Epithelial cell of proximal tubule (primary cell): ENCODE data around the gene ASPDH. TPM values are rescaled to one million over a fixed set of nuclear protein-coding genes. Genes with fewer than 3 reads are reported as not detected.

Experiments
- DNase-seq: peaks from one replicate; pipeline ENCODE4 v3.0.0-alpha.2; 2011; ENCODE audit warnings: low read depth
- H3K4me3 ChIP-seq: 2 replicates; pipeline ENCODE4 v1.5.1; 2011; ENCODE audit warnings: low read depth, mild to moderate bottlenecking, low read length
- total RNA-seq: library from RNA; depleted of rRNA; stranded (reverse); fragments of >200 nt; gene quantifications from 2 replicates; pipeline ENCODE4 v1.2.3, GENCODE V29; 2015
- TF ChIP-seq, protein P1 (sequence below): conservative IDR thresholded peaks from 2 replicates; pipeline ENCODE4 v1.5.1; 2012; ENCODE audit warnings: low read depth, mild to moderate bottlenecking, low read length

The ASPDH gene
- total RNA-seq, 1 donor from 2014 or later, result not detected

DNA sequence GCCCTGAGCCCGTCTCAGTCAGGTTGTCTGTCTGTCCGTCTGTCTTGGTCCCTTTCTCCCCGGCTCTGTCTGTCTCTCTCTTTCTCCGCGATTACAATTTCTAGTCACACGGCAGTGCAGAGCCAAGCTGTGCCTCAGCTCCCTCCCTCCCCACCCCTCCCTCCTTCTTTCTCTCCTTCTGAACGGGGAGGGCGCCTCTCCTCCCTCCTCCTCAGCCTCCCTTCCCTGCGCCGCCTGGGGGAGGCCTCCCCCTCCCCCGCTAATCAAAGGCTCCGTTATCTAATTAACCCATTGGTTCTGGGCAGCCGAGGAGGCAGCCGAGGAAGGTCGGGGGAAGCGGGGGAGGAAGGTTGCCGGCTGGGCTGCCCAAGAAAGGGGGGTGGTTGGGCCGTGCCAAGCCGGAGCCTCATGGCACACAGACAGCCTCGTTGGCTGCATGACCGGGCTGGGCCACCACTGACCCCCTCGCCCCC lies 38.0 kb upstream of the ASPDH start:
- no peak overlapping the region for H3K4me3 ChIP-seq
- no peak for DNase-seq
- TF ChIP-seq, protein P1, sequence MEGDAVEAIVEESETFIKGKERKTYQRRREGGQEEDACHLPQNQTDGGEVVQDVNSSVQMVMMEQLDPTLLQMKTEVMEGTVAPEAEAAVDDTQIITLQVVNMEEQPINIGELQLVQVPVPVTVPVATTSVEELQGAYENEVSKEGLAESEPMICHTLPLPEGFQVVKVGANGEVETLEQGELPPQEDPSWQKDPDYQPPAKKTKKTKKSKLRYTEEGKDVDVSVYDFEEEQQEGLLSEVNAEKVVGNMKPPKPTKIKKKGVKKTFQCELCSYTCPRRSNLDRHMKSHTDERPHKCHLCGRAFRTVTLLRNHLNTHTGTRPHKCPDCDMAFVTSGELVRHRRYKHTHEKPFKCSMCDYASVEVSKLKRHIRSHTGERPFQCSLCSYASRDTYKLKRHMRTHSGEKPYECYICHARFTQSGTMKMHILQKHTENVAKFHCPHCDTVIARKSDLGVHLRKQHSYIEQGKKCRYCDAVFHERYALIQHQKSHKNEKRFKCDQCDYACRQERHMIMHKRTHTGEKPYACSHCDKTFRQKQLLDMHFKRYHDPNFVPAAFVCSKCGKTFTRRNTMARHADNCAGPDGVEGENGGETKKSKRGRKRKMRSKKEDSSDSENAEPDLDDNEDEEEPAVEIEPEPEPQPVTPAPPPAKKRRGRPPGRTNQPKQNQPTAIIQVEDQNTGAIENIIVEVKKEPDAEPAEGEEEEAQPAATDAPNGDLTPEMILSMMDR, result no peak

DNA sequence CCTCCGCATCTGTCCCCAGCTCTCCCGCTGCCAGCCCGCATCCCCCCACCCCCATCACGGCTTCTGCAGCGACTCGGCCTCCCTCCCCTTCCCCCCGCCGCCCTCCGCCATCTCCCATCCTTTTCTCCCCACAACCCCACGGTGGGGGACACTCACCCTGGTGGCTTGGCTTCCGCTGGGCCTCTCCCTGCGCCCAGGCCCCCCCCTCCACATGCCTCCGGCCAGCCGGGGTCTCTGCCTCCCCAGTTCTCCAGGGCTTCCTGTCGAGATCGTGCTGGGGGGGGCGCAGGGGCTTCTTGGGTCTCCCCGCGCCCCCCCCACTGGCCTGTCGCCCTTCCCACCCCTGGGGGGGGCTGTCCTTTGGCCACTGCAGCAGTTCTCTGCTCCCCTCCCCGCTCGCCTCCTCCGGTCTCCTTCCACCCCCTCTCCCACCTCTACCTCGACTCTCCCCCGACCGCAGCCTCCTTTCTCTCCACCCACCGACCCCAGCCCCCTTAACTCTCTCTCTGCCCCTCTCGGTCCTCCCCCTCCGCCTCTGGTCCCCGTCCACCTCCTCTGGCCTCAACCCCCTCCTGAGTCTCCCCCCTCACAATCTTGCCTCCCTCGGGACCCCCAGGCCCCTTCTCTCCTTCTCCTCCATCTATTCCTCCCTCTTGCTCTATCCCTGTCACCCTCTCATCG lies 37.5 kb upstream of the ASPDH start:
- no peak for DNase-seq
- no peak overlapping the region for H3K4me3 ChIP-seq
- TF ChIP-seq, protein P1, result no peak

DNA sequence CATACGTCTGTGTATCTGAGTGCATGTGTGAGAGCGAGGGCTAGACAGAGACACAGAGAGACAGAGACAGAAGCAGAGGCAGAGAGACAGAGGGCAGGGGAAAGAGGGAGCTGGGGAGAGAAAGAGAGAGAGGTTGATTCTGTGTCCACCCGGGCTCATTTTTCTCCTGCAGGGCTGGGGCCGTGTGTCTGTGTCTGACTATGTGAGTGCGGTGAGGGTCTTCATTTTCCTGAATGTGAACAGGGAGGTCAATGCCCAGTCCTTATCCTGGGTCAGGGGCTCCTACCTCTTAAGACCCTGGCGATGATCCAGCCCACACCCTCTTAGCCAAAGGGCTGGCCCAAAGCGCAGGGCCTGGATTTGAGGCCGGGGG lies 36.9 kb upstream of the ASPDH start:
- TF ChIP-seq, protein P1, result no peak
- H3K4me3 ChIP-seq, result no peak overlapping the region
- no peak for DNase-seq

DNA sequence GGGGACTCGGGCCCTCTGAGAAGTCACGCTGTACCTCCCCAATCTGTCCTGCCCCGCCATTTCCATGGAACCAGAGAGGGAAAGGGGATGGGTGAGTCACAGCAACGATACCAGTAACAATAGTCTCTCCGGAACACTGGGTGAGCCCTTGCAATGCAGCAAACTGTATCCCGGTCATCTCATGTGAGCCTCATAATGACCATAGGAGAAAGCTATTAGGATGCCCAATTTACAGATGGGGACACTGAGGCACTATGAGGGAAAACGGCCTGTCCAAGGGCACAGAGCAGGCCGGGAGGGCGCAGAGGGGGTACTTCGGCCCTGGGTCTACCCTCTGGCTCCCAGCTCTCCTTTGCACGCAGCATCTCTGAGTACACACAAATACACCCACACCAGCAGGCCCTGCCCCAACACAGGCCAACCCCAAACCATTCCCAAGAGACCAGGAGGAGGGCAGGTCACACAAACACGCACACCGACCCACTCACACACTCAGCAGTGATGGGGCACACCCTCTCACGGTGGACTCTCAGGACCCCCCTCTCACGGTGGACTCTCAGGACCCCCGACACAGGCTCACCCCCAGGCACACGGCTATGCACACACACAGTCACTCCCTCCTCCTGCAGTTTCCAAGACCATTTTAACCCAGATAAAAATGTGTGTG lies 36.3 kb upstream of the ASPDH start:
- TF ChIP-seq, protein P1, result no peak
- no peak overlapping the region for H3K4me3 ChIP-seq
- DNase-seq, result no peak

DNA sequence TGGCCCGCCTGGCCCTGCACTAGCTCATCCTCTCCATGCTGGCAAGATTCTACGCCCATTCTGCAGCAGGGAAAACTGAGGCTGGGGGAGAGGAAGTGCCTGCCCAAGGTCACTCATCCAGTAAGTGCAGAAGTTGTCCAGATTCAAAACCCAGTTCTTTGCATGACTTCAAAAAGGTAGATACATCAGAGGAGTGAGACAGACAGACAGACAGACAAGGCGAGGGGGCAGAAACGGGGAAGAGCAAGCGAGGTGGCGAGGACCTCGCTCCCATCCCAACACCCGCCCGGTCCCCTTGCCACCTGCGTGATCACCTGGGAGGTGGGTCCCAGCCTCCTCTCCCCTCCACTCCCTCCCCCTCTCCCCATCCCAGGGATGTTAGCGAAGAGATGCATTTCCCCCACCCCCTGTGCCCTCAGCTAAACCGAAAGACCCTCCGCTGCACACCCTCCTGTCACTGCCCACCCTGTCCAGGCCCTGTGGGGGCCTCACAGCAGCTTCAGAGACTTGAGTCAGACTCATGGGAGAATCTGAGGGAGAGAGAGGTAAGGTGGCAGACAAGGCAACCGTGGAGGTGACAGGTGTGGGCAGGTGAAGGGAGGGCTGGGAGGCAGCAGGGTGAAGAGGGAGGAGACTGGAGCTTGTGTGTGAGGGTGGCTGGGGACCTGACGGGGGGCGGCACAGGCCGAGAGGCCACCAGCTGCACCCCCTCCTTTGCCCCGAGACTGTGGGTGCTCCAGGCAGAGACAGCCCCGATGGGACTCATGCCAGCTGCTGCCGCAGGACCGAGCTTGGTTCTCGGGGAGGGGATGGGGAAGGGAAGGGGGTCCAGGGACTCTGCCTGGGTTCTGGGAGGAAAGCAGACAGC lies 35.6 kb upstream of the ASPDH start:
- H3K4me3 ChIP-seq, result no peak overlapping the region
- DNase-seq, result no peak
- TF ChIP-seq, protein P1, result no peak

DNA sequence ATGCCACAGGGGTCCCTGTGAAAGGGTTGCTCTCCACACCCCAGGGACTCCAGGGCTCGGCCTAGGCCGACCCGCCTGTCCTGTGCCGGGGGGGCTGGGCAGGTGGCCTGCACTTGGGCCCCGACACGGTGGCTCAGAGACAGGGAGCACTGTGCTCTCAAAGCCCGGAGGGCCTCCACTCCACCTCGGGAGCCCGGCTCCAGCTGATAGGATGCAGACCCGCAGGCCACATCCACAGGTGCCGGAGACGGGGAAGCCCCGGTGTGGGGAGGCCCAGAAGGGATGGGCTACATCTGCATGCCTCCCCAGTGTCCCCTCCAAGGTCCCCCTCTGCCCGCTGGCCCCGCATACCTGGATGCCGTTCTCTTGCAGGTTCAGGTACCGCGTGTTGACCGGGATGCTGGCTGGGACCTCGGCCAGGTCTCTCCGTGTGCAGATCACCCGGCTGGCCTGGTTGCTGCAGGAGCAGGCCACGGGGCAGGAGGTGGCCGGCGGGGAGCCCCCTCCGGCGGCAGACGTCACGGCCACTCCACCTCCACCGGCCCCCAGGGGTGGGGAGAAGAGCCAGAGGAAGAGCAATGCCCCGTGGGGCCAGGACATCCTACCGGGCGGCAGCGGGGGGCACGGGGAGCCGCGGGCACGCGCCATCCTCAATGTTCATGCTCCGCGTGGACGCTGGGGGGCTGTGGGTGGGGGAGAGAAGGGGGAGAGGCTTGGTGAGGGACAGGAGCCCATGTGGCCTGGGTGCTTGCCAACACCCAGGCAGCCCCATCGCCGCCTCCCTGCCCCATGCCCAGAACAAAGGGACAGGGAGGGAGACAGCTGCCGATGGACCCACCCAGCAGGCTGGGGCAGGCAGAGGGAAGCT lies 34.7 kb upstream of the ASPDH start:
- H3K4me3 ChIP-seq, result no peak overlapping the region
- TF ChIP-seq, protein P1, result no peak
- DNase-seq, result no peak
